Stimulated activated naive CD4-positive, alpha-beta T cell treated with Interleukin-2 at 50 U/mL for 16 hours (primary cell): ENCODE results near the gene SPECC1.
"Not testable (repeated sequence)": the region's sequence is repeated elsewhere in the genome, so short reads cannot be mapped to it uniquely, and the experiment has no call there.

Source experiments
- DNase-seq: peaks from one replicate; lab custom pipeline; 2025; lab: John Stamatoyannopoulos, UW

The SPECC1 gene

GRCh38 chr17:20071824-20072691 lies 62.9 kb downstream of the SPECC1 start:
- DNase-seq = no peak

GRCh38 chr17:20072692-20072992 lies 63.5 kb downstream of the SPECC1 start:
- no peak for DNase-seq

- DNase-seq = peak; percentile 5
Observed at GRCh38 chr17:20073055-20073979, 64.2 kb downstream of the SPECC1 start.

GRCh38 chr17:20074001-20074400 lies 64.8 kb downstream of the SPECC1 start:
- no peak for DNase-seq

GRCh38 chr17:20074489-20074888 lies 65.3 kb downstream of the SPECC1 start:
- no peak for DNase-seq

GRCh38 chr17:20076137-20076536 lies 67.0 kb downstream of the SPECC1 start:
- not testable (repeated sequence) for DNase-seq

GRCh38 chr17:20077978-20078685 lies 69.0 kb downstream of the SPECC1 start:
- DNase-seq = no peak

GRCh38 chr17:20080513-20080912 lies 71.4 kb downstream of the SPECC1 start:
- DNase-seq = no peak

- DNase-seq = no peak
Observed at GRCh38 chr17:20083156-20083859, 74.1 kb downstream of the SPECC1 start.

GRCh38 chr17:20084621-20085282 lies 75.6 kb downstream of the SPECC1 start:
- DNase-seq = no peak

GRCh38 chr17:20085283-20085845 lies 76.2 kb downstream of the SPECC1 start:
- no peak for DNase-seq

- no peak for DNase-seq
Observed at GRCh38 chr17:20086416-20087076, 77.4 kb downstream of the SPECC1 start.

- no peak for DNase-seq
Observed at GRCh38 chr17:20087538-20088250, 78.5 kb downstream of the SPECC1 start.

GRCh38 chr17:20089756-20090547 lies 80.8 kb downstream of the SPECC1 start:
- no peak for DNase-seq

- DNase-seq = no peak
Observed at GRCh38 chr17:20091174-20092029, 82.2 kb downstream of the SPECC1 start.

GRCh38 chr17:20092261-20092867 lies 83.2 kb downstream of the SPECC1 start:
- no peak for DNase-seq

GRCh38 chr17:20092973-20093626 lies 83.9 kb downstream of the SPECC1 start:
- no peak for DNase-seq
